Sciatic nerve (tissue), 2 donors: ENCODE results near the gene FAM83F. TPM values are rescaled to one million over a fixed set of nuclear protein-coding genes. Genes with fewer than 3 reads are reported as not detected.

Experiments used
- ATAC-seq: fragments of 200-7000 bp; cut with Tn5 transposase; one replicate; pipeline ENCODE4 v1.9.1; 2020; ENCODE audit warnings: mild to moderate bottlenecking, moderate library complexity
- DNase-seq: peaks from one replicate; pipeline ENCODE4 v3.0.0-alpha.2; 2020; ENCODE audit warnings: low spot score
- intact Hi-C: fragments of 100-400 bp; cut with DNase I; formaldehyde crosslinking; loops from one replicate; pipeline ENCODE4 v1.14.2; 2022
- total RNA-seq: library from RNA; stranded (reverse); fragmentation: NEBNext Ultra II Directional; extraction: Animal tissue kit (Norgen Biotek cat#: 25700); gene quantifications from one replicate; pipeline ENCODE4 v1.2.1, GENCODE V29; 2021
- donor health status: DM: no; HTN: no; CAD: no.
- donor health status: DM: no; HTN: no; CAD: no.

The FAM83F gene
- total RNA-seq, 1 donor from 2014 or later: 11.4 TPM

DNA sequence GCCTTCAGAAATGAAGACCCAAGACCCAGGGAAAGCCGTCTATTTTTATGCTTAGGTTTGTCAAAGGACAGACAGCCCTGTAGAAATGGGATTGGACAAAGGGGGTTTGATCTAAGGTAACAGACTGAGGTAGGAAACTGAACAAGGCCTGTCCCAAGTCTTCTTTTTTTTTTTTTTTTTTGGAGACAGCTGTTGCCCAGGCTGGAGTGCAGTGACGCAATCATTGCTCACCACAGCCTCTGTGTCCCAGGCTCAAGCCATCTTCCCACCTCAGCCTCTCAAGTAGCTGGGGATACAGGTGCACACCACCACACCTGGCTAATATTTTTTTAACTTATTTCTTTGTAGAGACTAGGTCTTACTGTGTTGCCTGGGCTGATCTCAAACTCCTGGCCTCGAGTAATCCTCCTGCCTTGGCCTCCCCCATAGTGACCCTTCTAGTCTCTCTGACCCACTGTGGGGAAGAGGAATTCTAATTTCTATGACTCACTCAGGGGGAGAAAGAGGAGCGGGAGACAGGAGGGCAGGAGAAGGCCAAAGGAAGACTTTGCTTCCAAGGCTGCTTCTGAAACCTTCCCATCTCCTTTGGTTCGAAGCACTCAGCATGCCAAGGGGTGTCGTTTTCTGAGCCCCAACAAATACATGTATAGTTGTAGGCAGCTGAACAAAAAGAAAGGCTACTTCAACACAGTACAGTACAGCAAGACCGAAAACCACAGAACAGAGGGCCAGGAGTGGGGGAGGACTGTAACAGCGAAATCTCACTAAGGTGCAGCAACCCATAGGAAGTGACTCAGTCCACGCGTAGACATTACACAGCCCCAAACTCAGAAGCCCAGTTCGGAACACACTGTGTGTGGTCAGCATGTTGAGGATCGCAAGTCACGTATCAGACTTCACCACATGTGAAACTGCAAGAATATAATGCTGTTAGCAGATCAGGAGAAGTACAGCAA is 33.7 kb upstream of the FAM83F start:
- peak; percentile 53 for ATAC-seq
- intact Hi-C loops: no loop called here
- DNase-seq: no peak

DNA sequence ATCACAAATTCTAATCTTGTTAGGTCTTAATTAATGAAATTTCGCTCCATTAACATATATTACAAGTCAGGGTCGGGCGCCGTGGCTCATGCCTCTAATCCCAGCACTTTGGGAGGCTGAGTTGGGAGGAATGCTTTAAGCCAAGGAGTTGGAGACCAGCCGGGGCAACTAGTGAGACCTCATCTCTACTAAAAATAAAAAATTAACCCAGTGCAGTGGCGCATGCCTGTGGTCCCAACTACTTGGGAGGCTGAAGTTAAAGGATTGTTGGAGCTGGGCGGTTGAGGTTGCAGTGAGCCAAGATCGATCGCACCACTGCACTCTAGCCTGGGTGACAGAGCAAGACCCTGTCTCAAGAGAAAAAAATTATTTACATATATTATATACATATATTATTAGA is 32.7 kb upstream of the FAM83F start:
- intact Hi-C loops: no loop called here
- no peak for DNase-seq
- ATAC-seq: no peak

DNA sequence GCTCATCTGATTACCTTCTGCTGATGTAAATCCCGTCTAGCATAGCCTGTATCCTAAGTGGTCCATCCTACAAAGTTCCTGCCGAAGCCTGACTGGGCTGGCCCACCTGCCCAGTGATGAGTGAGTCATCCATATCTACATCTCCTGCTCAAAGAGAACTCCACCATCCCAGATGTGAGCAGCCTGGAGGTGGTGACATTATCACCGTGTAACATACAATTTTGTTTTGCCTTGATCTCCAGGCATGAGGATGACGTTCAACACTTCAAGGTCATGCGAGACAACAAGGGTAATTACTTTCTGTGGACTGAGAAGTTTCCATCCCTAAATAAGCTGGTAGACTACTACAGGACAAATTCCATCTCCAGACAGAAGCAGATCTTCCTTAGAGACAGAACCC is 29.0 kb upstream of the FAM83F start:
- no peak for ATAC-seq
- intact Hi-C loops: no loop called here

DNA sequence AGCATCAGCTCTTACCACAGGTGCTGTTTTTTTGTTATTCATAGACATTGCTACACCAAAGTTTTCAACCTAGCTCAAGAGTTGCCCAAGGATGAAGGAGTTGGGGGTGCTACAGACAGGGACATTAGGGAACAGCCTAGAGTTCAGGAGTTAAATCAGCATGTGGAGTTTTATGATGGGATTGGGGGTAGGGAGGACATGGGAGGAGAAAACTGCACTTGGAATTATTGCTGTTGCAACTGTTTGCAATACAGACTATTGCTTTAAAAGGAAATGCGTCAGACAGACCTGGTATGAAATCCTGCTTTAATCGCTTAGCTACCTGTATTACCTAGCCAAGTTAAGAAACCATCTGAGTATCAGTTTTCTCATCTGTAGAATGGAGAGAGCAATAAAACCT is 28.3 kb upstream of the FAM83F start:
- DNase-seq: no peak
- intact Hi-C loops: no loop called here
- no peak for ATAC-seq

More for the DNA sequence above, 29.0 kb upstream of the FAM83F start:
- DNase-seq: no peak

GRCh38 chr22:39967103-39967829 is 27.5 kb upstream of the FAM83F start:
- no peak for ATAC-seq
- no peak for DNase-seq
- intact Hi-C loops: no loop called here

DNA sequence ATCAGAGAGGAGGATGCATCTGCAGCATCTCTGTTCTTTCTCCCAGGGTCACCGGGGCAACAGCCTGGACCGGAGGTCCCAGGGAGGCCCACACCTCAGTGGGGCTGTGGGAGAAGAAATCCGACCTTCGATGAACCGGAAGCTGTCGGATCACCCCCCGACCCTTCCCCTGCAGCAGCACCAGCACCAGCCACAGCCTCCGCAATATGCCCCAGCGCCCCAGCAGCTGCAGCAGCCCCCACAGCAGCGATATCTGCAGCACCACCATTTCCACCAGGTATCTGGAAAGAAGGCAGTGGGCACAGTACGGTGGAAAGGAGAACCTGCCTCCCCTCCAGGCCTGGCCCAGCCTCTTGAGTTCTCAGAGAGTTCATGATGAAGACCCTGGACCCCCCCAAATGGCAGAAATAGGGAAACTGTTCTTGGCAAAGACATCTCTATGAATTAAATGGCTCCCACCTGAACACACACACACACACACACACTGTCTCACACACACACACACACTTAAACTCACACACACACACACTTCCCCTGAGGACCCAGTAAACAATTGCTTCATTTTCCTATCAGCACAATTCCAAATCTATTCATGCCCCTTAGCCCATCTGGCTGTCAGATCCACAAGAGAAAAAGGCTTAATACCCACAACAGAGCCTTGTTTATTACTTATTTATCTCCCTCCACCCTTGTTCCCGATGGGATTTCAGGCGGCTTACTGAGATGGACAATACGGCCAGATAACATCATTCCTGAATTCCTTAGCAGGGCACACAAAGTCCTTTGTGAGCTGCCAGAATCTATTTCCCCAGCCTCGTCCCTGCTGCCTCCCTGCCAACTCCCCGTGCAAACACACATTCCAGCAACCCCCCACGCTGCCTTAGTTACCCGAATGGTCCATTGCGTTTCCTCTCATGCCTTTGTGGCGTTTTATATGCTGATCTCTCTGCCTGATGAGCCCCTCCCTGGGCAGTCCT is 26.5 kb upstream of the FAM83F start:
- intact Hi-C loops: no loop called here
- DNase-seq: no peak
- peak; percentile 88 for ATAC-seq

DNA sequence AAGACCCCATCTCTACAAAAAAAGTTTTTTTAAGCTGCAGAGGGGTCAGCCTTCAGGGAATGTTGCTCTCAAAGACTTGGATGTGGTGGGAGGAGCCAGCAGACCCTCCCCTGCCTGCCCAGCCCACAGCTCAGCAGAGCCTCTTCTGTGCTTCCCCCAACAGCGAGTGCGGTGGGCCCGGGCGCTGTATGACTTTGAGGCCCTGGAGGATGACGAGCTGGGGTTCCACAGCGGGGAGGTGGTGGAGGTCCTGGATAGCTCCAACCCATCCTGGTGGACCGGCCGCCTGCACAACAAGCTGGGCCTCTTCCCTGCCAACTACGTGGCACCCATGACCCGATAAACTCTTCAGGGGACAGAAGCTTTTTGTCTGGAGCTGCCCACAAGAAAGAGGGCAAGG is 24.0 kb upstream of the FAM83F start:
- no peak for ATAC-seq
- DNase-seq: no peak
- intact Hi-C loops: no loop called here

DNA sequence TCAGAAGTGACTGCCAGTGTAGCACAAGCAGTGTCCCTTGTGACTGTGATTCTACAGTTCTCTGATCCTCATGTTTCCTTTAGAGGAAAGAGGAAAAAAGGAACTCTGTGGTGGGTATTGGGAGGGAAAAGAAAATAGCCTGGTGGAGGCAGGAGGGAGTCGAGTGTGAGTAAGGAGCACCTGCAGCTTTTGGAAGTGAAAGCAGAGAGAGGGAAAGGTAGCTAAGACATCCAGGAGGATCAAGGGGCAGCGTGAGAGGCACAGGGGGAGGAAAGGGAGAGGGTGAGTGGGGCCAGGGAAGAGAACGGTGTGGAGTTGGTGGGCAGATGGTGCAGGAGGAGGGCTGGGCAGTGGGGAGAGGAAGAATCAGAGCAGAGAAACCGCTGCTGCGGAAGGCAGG is 22.1 kb upstream of the FAM83F start:
- intact Hi-C loops: no loop called here
- DNase-seq: no peak
- no peak for ATAC-seq

GRCh38 chr22:39973656-39974055 is 21.1 kb upstream of the FAM83F start:
- ATAC-seq (no peak), DNase-seq (no peak)
- intact Hi-C loops: no loop called here

DNA sequence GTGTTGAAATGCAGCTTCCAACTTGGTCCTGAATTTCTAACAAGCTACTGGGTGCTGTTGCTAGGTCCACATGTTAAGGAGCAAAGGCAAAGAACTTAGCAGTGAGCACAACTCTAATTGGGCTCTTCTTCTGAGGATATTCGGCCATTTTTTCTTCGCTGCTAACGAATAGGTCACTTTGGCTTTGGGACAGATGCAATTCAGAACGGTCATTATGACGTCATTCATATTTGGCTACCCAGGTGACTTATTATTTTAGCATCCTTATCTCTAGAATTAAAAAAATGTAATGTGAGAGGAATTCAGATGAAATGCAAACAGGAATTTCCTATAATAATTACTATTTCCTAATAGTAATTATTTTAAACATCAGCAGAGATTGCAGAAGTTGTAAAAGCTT is 20.7 kb upstream of the FAM83F start:
- no peak for ATAC-seq

DNA sequence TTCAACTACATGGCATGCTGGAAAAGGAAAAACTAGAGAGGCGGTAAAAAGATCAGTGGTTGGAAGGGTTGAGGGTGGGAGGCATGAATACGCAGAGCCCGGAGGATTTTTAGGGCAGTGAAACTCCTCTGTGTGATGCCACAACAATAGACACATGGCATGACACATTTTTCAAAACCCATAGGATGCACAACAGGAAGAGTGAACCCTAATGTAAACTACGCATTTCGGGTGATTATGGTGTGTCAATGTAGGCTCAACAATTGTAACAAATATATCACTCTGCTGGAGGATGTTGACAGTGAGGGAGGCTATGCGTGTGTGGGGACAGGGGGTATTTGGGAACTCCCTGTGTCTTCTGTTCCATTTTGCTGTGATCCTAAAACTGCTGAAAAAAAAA is 15.7 kb upstream of the FAM83F start:
- intact Hi-C loops: no loop called here
- DNase-seq (no peak), ATAC-seq (no peak)

More for the DNA sequence above, 20.7 kb upstream of the FAM83F start:
- intact Hi-C loops: no loop called here
- no peak for DNase-seq

DNA sequence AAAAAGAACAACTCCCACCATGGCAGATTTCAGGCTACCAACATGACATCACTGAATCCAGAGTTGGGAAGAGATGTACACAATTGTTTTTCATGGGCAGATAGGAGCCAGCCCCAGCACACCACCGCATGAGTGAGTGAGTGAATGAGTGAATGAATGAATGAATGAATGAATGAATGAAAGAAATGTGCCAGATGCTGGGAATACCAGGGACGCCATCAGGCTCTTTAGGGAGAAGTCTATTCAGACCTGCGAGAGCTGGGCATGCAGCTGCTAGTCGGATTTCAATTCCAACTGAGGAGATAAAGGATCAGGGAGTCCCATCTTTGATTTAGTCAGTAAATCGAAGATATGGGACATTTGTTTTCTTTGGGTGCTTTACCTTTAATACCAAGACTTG is 15.3 kb upstream of the FAM83F start:
- intact Hi-C loops: no loop called here
- no peak for DNase-seq
- ATAC-seq: no peak

- ATAC-seq: no peak
- intact Hi-C loops: no loop called here
- no peak for DNase-seq
Measured at GRCh38 chr22:39980596-39980995, 14.2 kb upstream of the FAM83F start.

- ATAC-seq (no peak), DNase-seq (no peak)
- intact Hi-C loops: no loop called here
Measured at GRCh38 chr22:39983346-39983745, 11.4 kb upstream of the FAM83F start.

DNA sequence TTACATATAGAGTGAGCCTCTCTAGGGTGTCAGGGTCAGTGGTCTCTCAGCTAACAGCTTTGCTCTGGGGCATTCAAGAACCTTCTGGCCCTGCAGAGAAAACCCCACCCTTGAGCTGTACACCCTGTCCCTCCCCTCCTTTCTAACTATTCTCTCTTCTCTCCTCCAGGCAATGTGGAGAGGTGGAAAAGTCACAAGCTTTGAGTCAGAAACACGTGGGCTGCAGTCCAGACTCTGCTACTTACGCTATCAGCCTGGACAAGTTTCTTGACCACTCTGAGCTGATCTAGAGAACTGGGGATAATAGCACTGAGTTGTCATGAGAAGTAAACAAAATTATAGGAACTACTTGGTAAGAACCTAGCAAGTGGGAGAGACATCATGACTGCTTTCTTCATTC is 10.7 kb upstream of the FAM83F start:
- DNase-seq: no peak
- ATAC-seq: no peak
- intact Hi-C loops: no loop called here

- no peak for DNase-seq
- peak; percentile 22 for ATAC-seq
Measured at GRCh38 chr22:39984746-39985145, 10.0 kb upstream of the FAM83F start.

GRCh38 chr22:39985383-39986035 is 9.2 kb upstream of the FAM83F start:
- no peak for ATAC-seq
- intact Hi-C loops: loop anchor here (5.0 kb wide), 1 partner anchor 733 kb away; no protein-coding TSS in a partner anchor
- no peak for DNase-seq

More at GRCh38 chr22:39984746-39985145, 10.0 kb upstream of the FAM83F start:
- intact Hi-C loops: loop anchor here (5.0 kb wide), 1 partner anchor 732 kb away; no protein-coding TSS in a partner anchor

GRCh38 chr22:39988386-39989114 is 6.2 kb upstream of the FAM83F start:
- ATAC-seq (no peak), DNase-seq (no peak)
- intact Hi-C loops: loop anchor here (5.0 kb wide), 1 partner anchor 736 kb away; no protein-coding TSS in a partner anchor
